Spleen (tissue), 7 donors: Measurements from ENCODE around the gene TMCC1.

Experiments
- POLR2A ChIP-seq, 3 donors: fragments of 450-650 bp; IDR thresholded peaks; one replicate each; pipeline ENCODE4 v1.5.1; 2017; ENCODE audit warnings: antibody characterized with exemption in 3 of 3, mild to moderate bottlenecking in 1 of 3
- TF ChIP-seq, protein P1 (sequence below), 11 experiments: fragments of 200-600 bp in 7 of 11; fragments of 450-650 bp in 4 of 11; sonication (generic) in 4 of 11; IDR thresholded peaks in 8 of 11; conservative IDR thresholded peaks in 3 of 11; 1 replicate in 7 of 11; 2 replicates in 4 of 11; pipeline versions ENCODE4 v1.4.0 to v1.8.0; 2016 to 2021; ENCODE audit warnings: antibody characterized with exemption in 11 of 11, inconsistent platforms in 4 of 11, mild to moderate bottlenecking in 1 of 11
- donor health status: DM: no; HTN: no; CAD: no; lungs with moderate emphysema.
- donor health status: DM: no; HTN: no; CAD: no.
- donor health status: DM: no; HTN: no; CAD: no.

DNA sequence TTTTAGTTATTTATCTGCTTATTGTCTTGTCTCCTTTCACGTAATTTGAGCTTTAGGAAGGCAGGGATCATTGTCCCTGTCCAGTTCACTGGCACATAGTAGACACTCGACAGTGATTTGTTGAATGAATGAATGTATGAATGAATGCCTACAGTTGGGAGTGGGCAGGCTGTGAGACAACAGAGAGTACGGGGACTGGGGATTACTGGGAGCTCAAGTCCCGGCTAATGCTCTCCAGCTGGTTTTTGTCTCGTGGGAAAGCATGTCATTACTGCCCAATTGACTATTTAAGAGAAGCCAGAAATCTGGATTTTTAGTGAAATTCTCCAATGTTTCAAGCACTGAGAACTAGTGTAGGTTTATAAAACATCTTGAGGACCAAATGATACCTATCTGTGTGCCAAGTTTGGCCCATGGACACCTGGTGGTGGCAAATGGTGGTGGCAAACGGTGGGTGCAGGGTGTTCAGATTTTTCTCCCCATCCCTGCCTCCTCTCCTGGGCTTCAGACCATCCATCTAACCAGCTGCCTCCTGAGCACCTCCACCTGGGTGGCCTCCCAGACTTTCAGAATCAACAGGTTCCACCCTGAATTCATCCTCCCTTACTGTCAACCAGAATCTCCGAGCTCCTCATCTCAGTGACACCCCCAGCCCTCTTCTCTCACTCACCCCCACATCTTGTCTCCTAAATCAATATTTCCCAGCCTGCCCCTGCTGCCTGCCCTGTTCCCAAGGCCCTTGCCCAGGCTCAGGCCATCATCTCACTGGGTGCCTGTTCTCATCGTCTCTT is 44.8 kb upstream of the TMCC1 start:
- TF ChIP-seq, protein P1, sequence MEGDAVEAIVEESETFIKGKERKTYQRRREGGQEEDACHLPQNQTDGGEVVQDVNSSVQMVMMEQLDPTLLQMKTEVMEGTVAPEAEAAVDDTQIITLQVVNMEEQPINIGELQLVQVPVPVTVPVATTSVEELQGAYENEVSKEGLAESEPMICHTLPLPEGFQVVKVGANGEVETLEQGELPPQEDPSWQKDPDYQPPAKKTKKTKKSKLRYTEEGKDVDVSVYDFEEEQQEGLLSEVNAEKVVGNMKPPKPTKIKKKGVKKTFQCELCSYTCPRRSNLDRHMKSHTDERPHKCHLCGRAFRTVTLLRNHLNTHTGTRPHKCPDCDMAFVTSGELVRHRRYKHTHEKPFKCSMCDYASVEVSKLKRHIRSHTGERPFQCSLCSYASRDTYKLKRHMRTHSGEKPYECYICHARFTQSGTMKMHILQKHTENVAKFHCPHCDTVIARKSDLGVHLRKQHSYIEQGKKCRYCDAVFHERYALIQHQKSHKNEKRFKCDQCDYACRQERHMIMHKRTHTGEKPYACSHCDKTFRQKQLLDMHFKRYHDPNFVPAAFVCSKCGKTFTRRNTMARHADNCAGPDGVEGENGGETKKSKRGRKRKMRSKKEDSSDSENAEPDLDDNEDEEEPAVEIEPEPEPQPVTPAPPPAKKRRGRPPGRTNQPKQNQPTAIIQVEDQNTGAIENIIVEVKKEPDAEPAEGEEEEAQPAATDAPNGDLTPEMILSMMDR (IDR thresholded peaks at IDR 0.05 in 8 of 11, conservative IDR thresholded peaks at IDR 0.05 in 3 of 11): no peak
- TF ChIP-seq POLR2A (IDR thresholded peaks at IDR 0.05): no peak
